DOHH2 (cell line): Measurements from ENCODE around the gene HTR4.

ENCODE experiments used
- H3F3A ChIP-seq: fragments of 200-600 bp; sonication (generic), shearing (Covaris generic); 2 replicates; pipeline ENCODE4 v1.6.0; 2016; ENCODE audit warnings: antibody characterized with exemption, mild to moderate bottlenecking; ENCODE audit not compliant: control insufficient read depth, insufficient read depth
- H3K27ac ChIP-seq: fragments of 200-600 bp; sonication (generic); 2 replicates; pipeline ENCODE4 v1.5.1; 2014; ENCODE audit warnings: low read depth, mild to moderate bottlenecking, low read length, moderate library complexity
- H3K27me3 ChIP-seq: fragments of 200-600 bp; sonication (generic); 2 replicates; pipeline ENCODE4 v1.6.1; 2014; ENCODE audit warnings: mild to moderate bottlenecking, low read length, mixed read lengths; ENCODE audit not compliant: control insufficient read depth
- H3K36me3 ChIP-seq: fragments of 200-600 bp; sonication (generic); 2 replicates; pipeline ENCODE4 v1.6.1; 2014; ENCODE audit warnings: mild to moderate bottlenecking, low read length, moderate library complexity, mixed read lengths; ENCODE audit not compliant: control insufficient read depth
- H3K4me1 ChIP-seq: fragments of 200-600 bp; sonication (generic); 2 replicates; pipeline ENCODE4 v1.6.1; 2014; ENCODE audit warnings: mild to moderate bottlenecking, low read length, mixed read lengths; ENCODE audit not compliant: control insufficient read depth
- H3K4me2 ChIP-seq: fragments of 200-600 bp; sonication (generic); 2 replicates; pipeline ENCODE4 v1.6.0; 2014; ENCODE audit warnings: mild to moderate bottlenecking, low read length, moderate library complexity
- H3K4me3 ChIP-seq: fragments of 200-600 bp; sonication (generic); 2 replicates; pipeline ENCODE4 v1.5.1; 2014; ENCODE audit warnings: mild to moderate bottlenecking, low read length, mixed read lengths
- H3K79me2 ChIP-seq: fragments of 200-600 bp; sonication (generic); 2 replicates; pipeline ENCODE4 v1.6.1; 2014; ENCODE audit warnings: mild to moderate bottlenecking, low read length, mixed read lengths; ENCODE audit not compliant: control insufficient read depth
- H3K9me2 ChIP-seq: fragments of 200-600 bp; sonication (generic); replicated peaks from 2 replicates; pipeline ENCODE4 v1.6.1; 2014; ENCODE audit warnings: mild to moderate bottlenecking, low read length, mixed read lengths; ENCODE audit not compliant: control insufficient read depth
- H3K9me3 ChIP-seq: fragments of 200-600 bp; sonication (generic); 2 replicates; pipeline ENCODE4 v1.6.1; 2014; ENCODE audit warnings: antibody characterized with exemption, low read length, mixed read lengths; ENCODE audit not compliant: control insufficient read depth, insufficient read depth
- H4K20me1 ChIP-seq: fragments of 200-600 bp; sonication (generic); 2 replicates; pipeline ENCODE4 v1.6.0; 2014; ENCODE audit warnings: low read depth, mild to moderate bottlenecking, antibody characterized with exemption, low read length, moderate library complexity; ENCODE audit not compliant: control insufficient read depth, insufficient read depth
- CTCF ChIP-seq: fragments of 200-600 bp; sonication (generic); IDR thresholded peaks from one replicate; pipeline ENCODE4 v1.5.1; 2014; ENCODE audit warnings: antibody characterized with exemption, mild to moderate bottlenecking, low read depth, low read length; ENCODE audit not compliant: poor library complexity, severe bottlenecking
- EZH2phosphoT487 ChIP-seq: fragments of 200-600 bp; sonication (generic); IDR thresholded peaks from 2 replicates; pipeline ENCODE4 v1.6.1; 2017; ENCODE audit warnings: borderline replicate concordance, mild to moderate bottlenecking, antibody characterized with exemption, low read length, moderate library complexity, mixed read lengths

HTR4 gene

GRCh38 chr5:148586796-148587195 is 67.5 kb downstream of the HTR4 start:
- H3K4me2 ChIP-seq = no peak overlapping the region
- no peaks in the 10 kb centered on the region for H3K9me2 ChIP-seq
- TF ChIP-seq EZH2phosphoT487 = no peak
- TF ChIP-seq CTCF = no peak
- H4K20me1 ChIP-seq = no peaks in the 10 kb centered on the region
- no peaks in the 10 kb centered on the region for H3K4me1 ChIP-seq
- H3K79me2 ChIP-seq = no peaks in the 10 kb centered on the region
- no peak overlapping the region for H3K27ac ChIP-seq
- H3K27me3 ChIP-seq = no peaks in the 10 kb centered on the region
- H3K36me3 ChIP-seq = no peaks in the 10 kb centered on the region
- H3K4me3 ChIP-seq = no peak overlapping the region
- no peaks in the 10 kb centered on the region for H3K9me3 ChIP-seq
- no peaks in the 10 kb centered on the region for H3F3A ChIP-seq

- Histone ChIP-seq H3K9me2 (no peaks in the 10 kb centered on the region), H3F3A (no peaks in the 10 kb centered on the region), H3K4me3 (no peak overlapping the region), H3K9me3 (no peaks in the 10 kb centered on the region), H3K4me2 (no peak overlapping the region), H3K27me3 (no peaks in the 10 kb centered on the region), H3K36me3 (no peaks in the 10 kb centered on the region), H3K79me2 (no peaks in the 10 kb centered on the region), H3K4me1 (no peaks in the 10 kb centered on the region), H4K20me1 (no peaks in the 10 kb centered on the region), H3K27ac (no peak overlapping the region)
- no peak for TF ChIP-seq EZH2phosphoT487
- no peak for TF ChIP-seq CTCF
These were observed 68.3 kb downstream of the HTR4 start for GRCh38 chr5:148585988-148586387.

GRCh38 chr5:148584103-148584502 is 70.2 kb downstream of the HTR4 start:
- no peaks in the 10 kb centered on the region for H3K79me2 ChIP-seq
- H3K4me2 ChIP-seq = no peak overlapping the region
- H3K36me3 ChIP-seq = no peaks in the 10 kb centered on the region
- no peaks in the 10 kb centered on the region for H3K4me1 ChIP-seq
- H3F3A ChIP-seq = no peaks in the 10 kb centered on the region
- H3K9me3 ChIP-seq = no peaks in the 10 kb centered on the region
- TF ChIP-seq CTCF (no peak), EZH2phosphoT487 (no peak)
- no peak overlapping the region for H3K27ac ChIP-seq
- no peaks in the 10 kb centered on the region for H3K27me3 ChIP-seq
- no peak overlapping the region for H3K4me3 ChIP-seq
- no peaks in the 10 kb centered on the region for H4K20me1 ChIP-seq
- H3K9me2 ChIP-seq = no peaks in the 10 kb centered on the region
